Osteoblast (primary cell): ENCODE results near the gene CDC6. TPM values are rescaled to one million over a fixed set of nuclear protein-coding genes. Genes with fewer than 3 reads are reported as not detected.
A peak's percentile ranks its signal among the peaks of the same experiment; 100 is the strongest.

Source experiments
- DNase-seq: peaks from one replicate; pipeline ENCODE4 v3.0.0; 2011; ENCODE audit warnings: low spot score, mixed read lengths; ENCODE audit not compliant: insufficient read length; ENCODE audit errors: missing footprints
- H2AFZ ChIP-seq: 2 replicates; pipeline ENCODE4 v1.6.0; 2011; ENCODE audit warnings: mild to moderate bottlenecking, low read length
- H3K27ac ChIP-seq: 2 replicates; pipeline ENCODE4 v1.5.1; 2011; ENCODE audit warnings: mild to moderate bottlenecking, low read depth, low read length, moderate library complexity
- H3K27me3 ChIP-seq: 2 replicates; pipeline ENCODE4 v1.6.0; 2012; ENCODE audit warnings: mild to moderate bottlenecking, control low read depth, inconsistent platforms, low read length, moderate library complexity; ENCODE audit not compliant: insufficient read depth
- H3K36me3 ChIP-seq: 2 replicates; pipeline ENCODE4 v1.5.1; 2011; ENCODE audit warnings: mild to moderate bottlenecking, low read length, control low read depth, moderate library complexity; ENCODE audit not compliant: insufficient read depth
- H3K4me1 ChIP-seq: 2 replicates; pipeline ENCODE4 v1.5.1; 2011; ENCODE audit warnings: mild to moderate bottlenecking, low read length, control low read depth, moderate library complexity; ENCODE audit not compliant: insufficient read depth
- H3K4me2 ChIP-seq: 2 replicates; pipeline ENCODE4 v1.6.0; 2011; ENCODE audit warnings: mild to moderate bottlenecking, low read length; ENCODE audit not compliant: insufficient read depth
- H3K4me3 ChIP-seq: fragments of 200-600 bp; sonication (generic); 3 replicates; pipeline ENCODE4 v1.5.1; 2012; ENCODE audit warnings: mild to moderate bottlenecking, low read length, inconsistent platforms; ENCODE audit not compliant: insufficient read depth
- H3K79me2 ChIP-seq: 2 replicates; pipeline ENCODE4 v1.6.0; 2012; ENCODE audit warnings: mild to moderate bottlenecking, low read length, control low read depth, inconsistent platforms; ENCODE audit not compliant: insufficient read depth
- H3K9me3 ChIP-seq: 2 replicates; pipeline ENCODE4 v1.5.1; 2011; ENCODE audit warnings: low read depth, low read length, control low read depth
- H4K20me1 ChIP-seq: 2 replicates; pipeline ENCODE4 v1.6.0; 2012; ENCODE audit warnings: mild to moderate bottlenecking, low read length, control low read depth; ENCODE audit not compliant: insufficient read depth
- CTCF ChIP-seq: IDR thresholded peaks from 2 replicates; pipeline ENCODE4 v1.5.1; 2011; ENCODE audit warnings: mild to moderate bottlenecking, low read depth, low read length, moderate library complexity; ENCODE audit errors: extremely low read depth
- total RNA-seq: library from RNA; depleted of rRNA; stranded (reverse); fragments of >200 nt; gene quantifications from 2 replicates; pipeline ENCODE4 v1.2.3, GENCODE V29; 2012

CDC6 gene
- total RNA-seq, 1 donor: 5.1 TPM

- Histone ChIP-seq H3K4me3 (peak overlapping the region; percentile 86), H3K27ac (peak overlapping the region; percentile 99), H2AFZ (no peak overlapping the region)
These were observed 33.3 kb downstream of the CDC6 start for GRCh38 chr17:40320756-40321523.

GRCh38 chr17:40321524-40321929 is 33.8 kb downstream of the CDC6 start:
- Histone ChIP-seq H3K4me3 (peak overlapping the region; percentile 86), H3K36me3 (no peaks in the 10 kb centered on the region), H3K27me3 (no peaks in the 10 kb centered on the region), H3K79me2 (peaks cover 83% of the 10 kb centered on the region), H3K4me1 (peaks cover 84% of the 10 kb centered on the region), H2AFZ (no peak overlapping the region), H3K27ac (peak overlapping the region; percentile 99), H3K9me3 (no peaks in the 10 kb centered on the region), H4K20me1 (peaks cover 48% of the 10 kb centered on the region), H3K4me2 (peak overlapping the region; percentile 97)
- DNase-seq: no peak
- TF ChIP-seq CTCF: no peak

More at GRCh38 chr17:40320756-40321523, 33.3 kb downstream of the CDC6 start:
- H3K9me3 ChIP-seq: no peaks in the 10 kb centered on the region
- peak overlapping the region; percentile 97 for H3K4me2 ChIP-seq
- no peak for TF ChIP-seq CTCF
- peak; percentile 89 for DNase-seq
- H3K4me1 ChIP-seq: peaks cover 84% of the 10 kb centered on the region
- H3K36me3 ChIP-seq: no peaks in the 10 kb centered on the region
- H4K20me1 ChIP-seq: peaks cover 43% of the 10 kb centered on the region
- H3K79me2 ChIP-seq: peaks cover 77% of the 10 kb centered on the region
- H3K27me3 ChIP-seq: no peaks in the 10 kb centered on the region

GRCh38 chr17:40321961-40322357 is 34.3 kb downstream of the CDC6 start:
- H4K20me1 ChIP-seq: peaks cover 53% of the 10 kb centered on the region
- no peaks in the 10 kb centered on the region for H3K27me3 ChIP-seq
- H3K9me3 ChIP-seq: no peaks in the 10 kb centered on the region
- H3K27ac ChIP-seq: peak overlapping the region; percentile 99
- H2AFZ ChIP-seq: no peak overlapping the region
- peak; percentile 18 for DNase-seq
- H3K4me3 ChIP-seq: peak overlapping the region; percentile 86
- H3K4me2 ChIP-seq: peak overlapping the region; percentile 97
- H3K4me1 ChIP-seq: peaks cover 84% of the 10 kb centered on the region
- no peaks in the 10 kb centered on the region for H3K36me3 ChIP-seq
- peaks cover 88% of the 10 kb centered on the region for H3K79me2 ChIP-seq
- TF ChIP-seq CTCF: no peak
